GM20431 (cell line): ENCODE measurements around the gene SDCCAG8.

Source experiments
- in situ Hi-C: fragments of 300-500 bp; cut with MseI, MboI; formaldehyde crosslinking; loops from one replicate; pipeline ENCODE4 v1.15.0; 2020; ENCODE audit warnings: low sequenced_read_pairs; ENCODE audit not compliant: unreplicated experiment

The SDCCAG8 gene

DNA sequence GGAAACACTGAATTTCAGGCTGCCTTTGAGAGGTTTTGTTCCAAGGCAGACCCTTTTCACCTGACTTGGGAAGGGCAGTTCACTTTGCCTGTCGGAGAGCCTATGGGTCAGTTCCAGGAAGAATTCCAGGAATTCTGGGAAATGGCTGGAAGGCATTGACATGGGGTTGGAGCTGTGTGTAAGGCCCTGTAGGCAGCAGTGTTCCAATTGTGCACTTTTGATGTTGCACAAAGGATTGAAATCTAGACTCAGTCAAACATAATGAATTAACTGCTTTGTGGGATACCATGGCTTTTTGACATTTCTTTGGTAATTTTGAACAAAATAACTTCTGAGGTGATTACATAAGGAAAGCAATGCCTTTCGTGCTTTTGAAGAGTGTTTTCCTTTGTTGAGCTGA, 184.6 kb downstream of the SDCCAG8 start:
- in situ Hi-C loops = no loop called here

DNA sequence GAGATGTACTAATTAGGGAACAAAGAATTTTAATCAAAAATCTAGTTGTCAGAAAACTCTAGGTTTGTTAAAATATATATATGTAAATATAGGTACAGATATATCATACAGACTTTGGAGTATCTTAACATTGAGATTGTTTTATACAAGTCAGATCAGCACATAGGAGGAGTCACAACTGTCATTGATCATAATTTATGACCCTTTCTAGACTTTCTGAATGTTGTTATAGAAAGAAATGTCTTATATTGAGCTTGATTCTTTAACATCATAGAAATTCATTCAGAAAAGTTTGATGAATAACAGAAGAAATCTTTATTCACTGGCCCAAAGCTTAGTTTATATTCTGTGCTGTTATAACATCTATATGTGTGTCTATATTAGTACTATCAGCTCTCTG, 185.8 kb downstream of the SDCCAG8 start:
- in situ Hi-C loops = no loop called here

DNA sequence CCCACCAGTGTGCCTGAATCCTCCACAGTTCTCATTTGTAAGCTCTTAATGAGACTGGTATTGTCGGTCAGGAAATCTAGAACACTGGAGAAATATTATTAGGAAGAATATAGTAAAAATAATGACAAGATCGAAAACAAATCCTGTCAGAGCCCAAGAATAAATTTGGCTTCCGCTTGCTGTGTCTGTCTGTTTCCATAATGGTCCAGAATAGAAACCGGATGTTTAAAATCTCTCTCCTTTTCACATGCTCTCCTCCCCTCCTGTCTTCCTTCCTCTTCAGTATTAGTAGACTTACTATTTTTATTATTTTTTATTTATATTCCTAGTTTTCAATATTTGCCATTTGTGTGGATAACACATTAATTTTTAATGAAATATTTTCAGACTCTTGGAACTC, 187.7 kb downstream of the SDCCAG8 start:
- in situ Hi-C loops = no loop called here

DNA sequence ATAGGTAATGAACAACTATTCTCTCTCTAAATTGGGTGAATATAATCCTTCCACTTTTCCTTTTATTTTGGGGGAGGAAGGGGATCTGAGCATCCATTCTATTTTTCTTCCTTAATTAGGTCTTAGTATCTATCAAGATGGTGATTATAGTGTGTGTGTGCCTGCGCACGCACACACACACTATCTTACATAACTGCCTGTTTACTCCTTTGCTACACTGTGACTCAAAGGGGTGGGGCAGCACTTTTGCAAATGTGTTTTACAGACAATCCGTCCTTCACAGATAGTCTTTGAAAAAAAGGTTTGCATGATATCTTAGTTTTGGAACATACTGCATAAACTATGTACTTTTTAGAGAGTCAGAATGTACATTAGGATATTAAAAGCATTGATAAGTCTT, 191.5 kb downstream of the SDCCAG8 start:
- in situ Hi-C loops = no loop called here

DNA sequence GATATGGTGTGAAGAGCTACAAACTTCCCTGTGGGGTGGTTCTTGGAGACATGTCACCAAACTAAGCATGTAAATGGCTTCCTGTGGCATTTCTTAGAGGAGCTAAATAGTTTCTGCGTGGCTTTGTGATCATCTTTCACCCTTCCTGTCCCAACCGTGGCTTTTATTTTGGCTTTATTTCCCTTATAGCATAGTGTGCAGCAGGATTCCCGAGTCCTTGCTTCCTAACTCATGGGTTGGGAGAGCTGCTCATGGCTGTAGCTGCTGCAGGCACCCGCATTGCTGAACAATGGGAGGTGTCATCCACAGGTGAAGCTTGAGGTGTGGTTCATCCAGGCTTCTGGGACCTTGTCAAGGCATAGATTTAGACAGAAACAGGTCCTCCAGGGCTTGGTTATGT, 192.0 kb downstream of the SDCCAG8 start:
- in situ Hi-C loops = no loop called here

DNA sequence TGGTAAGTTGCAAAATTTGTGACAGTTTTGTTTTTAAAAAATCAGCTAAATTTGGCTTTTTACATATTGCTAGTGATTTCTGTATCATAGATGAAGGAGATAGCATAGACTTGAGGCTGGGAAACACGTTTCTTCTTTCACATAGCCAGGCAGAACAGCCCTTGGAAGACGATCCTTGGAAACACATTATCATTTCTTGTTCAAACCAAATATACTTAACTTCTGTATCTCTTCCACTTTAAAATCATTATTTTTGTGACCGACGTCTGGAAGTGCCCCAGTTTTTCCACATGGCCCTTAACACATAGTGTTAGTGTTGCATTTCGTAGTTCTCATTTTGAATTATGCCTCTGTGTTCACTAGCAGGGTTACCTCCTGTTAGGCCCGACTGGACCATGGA, 193.5 kb downstream of the SDCCAG8 start:
- in situ Hi-C loops = no loop called here

DNA sequence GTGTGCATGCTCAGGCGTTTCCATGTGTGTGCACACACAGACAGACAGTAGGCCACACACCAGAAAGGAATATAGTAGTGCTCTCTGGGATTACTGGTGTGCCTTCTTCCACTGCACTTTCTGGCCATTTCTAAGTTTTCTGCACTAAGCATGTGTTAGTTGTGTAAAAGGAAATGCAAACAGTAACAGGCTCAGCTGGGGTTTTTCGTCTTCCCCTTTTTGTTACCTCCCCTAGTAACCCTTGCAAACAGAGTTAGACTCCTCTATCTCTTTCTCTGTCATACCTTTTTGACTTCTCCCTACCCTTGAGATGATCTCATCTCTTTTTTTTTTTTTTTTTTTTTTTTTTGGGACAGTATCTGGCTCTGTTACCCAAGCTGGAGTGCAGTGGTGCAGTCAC, 196.3 kb downstream of the SDCCAG8 start:
- in situ Hi-C loops = no loop called here

DNA sequence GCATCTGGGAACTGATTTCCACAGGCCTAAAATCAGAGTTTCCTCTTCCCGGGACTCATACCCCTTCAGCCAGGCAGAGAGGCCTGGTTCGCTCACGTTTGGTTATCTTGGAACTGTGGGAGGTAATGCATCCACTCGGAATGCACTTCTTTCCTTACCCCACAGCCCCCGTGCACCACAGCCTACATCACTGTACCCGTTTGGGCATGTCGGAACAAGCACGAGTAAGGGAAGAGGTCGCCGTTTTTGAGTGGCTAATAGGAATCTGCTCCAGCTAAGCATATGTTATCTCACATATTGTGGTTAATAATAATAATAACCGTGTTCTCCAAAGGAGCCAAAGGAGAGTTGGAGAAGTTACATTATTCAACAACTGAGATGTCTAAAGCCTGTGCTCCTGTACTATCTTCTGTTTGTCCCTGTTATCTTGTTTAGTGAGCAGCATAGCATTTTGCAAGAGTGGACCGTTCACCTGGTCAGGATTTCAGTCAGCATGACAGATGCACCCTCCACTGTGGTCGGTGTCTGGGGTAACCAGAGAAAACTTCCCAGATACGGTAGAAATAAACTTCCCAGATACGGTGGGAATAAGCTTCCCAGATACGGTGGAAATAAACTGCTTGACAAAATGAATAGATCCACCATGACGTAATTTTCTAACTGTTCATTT, 198.6 kb downstream of the SDCCAG8 start:
- in situ Hi-C loops = no loop called here

DNA sequence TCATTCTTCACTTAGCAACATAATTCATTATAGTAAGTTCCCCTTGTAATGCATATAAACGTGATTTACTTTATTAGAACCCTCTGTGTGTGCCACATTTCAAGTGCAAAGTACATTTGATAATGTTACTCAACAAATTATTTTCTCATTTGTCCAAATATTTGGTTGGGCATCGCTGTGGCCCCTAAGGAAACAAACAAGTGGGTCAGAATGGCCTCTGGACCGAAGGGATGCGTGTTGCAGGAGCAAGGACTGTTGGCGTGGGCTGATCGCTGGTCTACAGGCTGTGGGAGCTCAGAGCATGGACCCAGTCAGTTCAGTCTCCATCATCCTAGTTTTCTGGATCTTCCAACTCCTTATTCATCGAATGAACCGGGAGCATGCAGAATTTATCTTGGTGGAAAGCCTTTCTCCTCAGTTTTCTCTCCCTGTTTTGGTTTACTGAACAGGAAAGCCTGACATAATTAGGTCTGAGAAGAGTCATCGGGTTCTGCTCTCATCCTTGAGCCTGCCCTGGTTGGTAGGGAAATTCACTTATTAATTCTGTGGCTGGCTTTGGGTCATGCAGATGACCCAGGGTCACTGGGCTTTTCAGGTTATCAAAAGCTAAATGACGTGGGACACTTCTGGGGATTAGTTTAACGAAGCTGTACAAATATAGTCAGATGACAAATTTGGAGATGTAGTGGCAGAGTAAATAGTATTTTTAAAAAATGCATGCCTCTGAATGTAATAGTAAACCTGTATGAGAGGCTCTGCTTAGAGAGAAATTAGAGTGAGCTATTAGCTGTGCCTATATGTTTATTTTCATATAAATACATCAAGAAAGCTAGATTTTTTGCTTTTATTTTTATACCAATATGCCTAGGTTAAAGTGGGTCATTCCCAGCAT, 200.2 kb downstream of the SDCCAG8 start:
- in situ Hi-C loops = no loop called here

DNA sequence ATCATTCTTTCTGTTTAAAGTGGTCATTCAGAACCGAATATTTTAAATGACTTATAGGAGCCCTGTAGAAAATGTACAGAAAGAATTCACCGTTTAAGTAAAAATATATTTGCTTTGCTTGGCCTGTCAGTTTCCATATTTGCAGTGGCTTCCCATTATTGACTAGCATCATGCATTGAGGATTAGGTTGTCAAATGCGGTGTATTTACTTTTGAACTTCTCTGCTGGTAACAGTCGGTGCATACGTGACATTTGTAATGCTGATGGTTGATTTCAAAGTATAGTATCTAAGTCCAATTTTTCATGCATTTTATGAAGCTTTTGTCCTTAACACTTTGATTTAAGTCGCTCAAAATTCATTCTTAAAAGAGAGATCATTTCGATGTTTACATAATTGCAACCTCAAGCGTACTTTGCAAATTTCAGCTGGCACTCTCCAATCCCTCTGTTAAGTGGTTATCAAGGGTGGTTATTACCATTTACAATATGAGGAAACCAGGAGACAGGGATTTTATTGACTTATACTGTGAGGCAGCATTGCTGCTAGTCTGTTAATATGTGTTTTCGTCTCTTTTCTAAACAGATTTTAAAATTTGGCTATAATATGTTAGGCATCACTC, 201.6 kb downstream of the SDCCAG8 start:
- in situ Hi-C loops = no loop called here

DNA sequence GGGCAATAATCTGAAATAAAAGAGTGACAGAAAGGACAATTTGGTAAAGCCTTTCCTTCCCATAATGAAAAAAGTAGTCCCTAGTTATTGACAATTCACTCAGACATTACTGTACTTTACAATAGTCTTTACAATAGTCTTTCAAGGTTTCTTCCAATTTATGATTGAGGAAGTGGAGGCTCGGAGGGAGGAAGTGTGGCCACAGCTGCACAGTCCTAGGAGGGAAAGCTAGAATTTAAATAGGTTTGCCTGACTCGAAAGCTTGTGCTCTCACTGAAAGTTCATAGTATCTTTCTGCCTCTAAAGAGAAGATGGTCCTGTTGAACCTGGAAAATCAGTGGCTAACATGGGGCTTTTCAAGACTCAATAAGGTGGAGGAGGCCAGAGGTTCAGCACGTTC, 203.2 kb downstream of the SDCCAG8 start:
- in situ Hi-C loops = no loop called here

DNA sequence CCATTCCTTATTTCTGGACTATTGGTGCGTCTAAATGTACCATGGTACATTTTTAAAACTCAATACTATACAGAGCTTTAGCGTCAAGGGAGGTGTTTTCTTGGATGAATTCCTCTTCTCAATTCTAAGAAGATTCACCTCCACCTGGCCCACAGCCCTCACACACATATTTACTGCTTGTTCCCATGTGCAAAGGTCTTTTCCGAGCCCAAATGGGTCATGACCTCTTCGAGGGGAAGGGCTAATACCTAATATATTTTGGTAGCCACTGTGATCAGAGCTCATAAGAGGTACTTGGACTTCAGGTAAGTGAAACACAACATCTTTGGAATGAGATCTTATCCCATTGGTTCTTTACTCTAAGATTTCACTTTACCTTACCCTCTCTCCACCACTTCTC, 205.9 kb downstream of the SDCCAG8 start:
- in situ Hi-C loops = no loop called here

DNA sequence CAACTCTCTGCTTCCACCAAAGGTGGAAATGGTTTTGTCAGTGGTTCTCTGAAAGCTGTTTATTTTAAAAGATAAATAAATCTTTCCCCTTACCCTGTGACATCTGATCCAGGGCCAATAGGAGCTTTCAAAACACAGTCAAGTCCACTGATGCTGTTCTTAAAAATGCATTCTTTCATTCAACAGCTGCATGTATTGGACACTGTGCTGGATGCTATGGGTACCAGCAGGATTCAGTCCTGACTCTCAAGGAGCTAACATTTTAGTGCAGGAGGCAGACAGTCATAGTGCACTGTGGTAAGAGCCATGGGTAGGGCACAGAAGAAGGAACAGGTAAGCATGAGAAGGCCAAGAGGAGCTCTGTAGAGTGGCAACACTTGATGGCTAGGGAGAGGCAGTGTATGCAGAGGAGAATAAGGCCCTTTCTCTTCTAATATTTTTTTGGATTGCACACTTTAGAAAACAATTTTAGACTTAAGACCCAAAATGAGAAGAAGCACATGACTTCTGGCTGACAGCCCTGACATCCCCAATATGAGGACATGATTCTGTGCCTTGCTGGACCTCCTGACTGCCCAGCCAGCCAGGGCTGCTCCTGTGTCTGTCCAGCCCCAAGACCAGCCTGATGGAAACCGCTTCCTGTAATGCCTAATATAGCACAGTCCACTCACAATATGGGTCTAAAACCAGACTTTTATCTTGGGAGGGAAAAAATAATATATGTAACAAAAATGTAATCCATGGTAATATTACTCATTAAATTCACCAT, 207.3 kb downstream of the SDCCAG8 start:
- in situ Hi-C loops = no loop called here

DNA sequence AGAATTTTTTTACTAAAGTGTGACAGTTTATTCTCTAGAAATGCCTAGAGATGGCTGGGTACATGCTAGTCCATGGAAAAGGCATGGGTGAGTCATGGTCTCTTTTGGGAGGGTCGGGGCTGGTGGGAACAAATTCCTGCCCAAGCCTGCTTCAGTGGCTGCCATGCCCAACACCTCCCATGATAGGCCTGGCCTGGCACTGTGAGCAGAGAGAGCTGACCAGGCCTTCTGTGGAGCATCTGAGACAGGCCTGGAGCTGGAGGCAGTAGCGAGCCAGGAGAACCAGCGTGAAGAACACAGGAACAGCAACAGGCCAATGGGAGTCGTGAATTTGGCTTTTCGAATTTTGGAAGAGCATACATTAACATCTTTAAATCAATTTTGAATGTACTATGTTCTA, 209.2 kb downstream of the SDCCAG8 start:
- in situ Hi-C loops = no loop called here

DNA sequence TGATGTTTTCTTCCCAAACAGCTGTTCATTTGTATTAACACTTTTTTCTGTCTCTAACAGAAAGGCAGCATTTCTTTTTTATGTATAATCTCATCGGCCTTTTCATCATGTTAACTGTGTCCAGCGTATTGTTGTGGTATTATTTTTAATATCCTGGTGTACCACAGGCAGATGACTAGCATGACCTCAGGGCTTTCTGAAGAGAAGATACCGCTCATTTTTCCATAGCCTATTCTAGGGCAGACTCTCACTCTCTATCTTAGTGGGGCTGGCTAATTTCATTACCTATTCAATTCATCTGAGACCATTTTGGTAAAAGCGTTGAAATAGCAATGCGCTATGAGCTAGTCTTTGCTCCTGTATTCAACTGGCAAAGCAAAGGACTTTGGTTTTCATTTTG, 209.9 kb downstream of the SDCCAG8 start:
- in situ Hi-C loops = no loop called here

DNA sequence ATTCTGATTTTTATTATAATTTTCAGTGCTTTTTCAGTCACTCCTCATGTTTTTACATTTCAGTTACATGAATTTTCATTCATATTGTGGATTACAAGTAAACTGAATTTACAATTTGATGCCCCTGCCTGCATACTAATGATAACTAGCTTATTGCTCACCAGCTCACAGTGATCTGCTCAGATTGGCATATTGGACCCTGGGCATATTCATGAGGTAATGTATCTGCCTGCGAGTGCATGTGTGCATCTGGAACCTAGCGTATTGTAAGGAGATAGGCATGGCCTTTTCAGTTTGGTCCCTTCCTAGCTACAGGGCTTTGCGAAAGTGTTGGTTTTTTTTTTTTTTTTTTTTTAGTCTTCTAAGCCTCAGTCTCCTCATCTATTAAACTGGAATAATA, 213.7 kb downstream of the SDCCAG8 start:
- in situ Hi-C loops = no loop called here

DNA sequence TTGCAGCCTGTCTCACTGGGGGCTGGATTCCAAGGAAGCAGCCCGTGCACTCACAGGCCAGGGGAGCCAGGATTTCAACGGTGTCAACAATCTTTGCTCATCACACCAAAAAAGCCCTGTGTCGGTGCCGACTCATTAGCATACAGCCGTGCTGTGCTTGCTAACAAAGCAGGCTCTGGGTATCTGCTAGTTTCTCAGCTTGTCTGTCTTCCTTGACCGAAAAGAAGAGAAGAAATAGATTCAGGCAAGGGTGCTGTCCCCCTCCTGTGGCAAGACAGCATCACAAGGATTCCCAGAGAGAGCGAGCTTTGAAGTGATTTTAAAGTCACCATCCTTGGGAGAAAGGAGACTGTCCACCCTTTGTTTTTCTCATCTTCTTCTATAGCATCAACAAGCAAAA, 214.7 kb downstream of the SDCCAG8 start:
- in situ Hi-C loops = no loop called here

DNA sequence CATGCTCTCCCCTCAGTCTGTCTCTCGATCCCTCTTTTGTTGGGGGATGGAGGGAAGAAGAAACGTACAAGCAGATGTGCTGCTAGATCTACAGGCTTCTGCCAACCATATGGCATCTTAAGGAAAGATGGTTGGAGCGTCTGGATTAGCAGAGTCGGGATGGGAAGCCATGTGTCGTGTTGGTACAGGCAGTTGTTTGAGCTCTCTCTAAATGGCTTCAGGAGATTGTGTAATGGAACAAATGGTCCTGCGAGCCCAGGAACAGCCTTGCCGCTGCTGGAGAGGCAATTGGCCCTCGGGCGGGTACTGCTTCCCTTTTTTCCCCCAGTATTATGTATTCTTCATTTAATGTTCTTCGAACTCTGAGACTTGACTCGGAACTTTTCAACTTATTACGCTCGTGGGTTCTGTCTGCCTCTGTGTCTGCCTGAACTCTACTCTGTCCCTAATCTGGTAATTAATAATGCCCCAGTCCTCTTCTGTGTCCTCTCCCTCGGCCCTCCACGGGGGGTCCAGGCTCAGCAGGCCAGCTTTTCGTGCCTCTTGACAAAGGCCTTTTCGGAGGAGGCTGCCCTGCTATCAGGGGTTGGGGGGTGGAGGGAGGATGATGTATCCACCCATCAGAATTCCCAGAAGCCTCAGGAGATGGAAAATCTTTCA, 215.3 kb downstream of the SDCCAG8 start:
- in situ Hi-C loops = no loop called here

DNA sequence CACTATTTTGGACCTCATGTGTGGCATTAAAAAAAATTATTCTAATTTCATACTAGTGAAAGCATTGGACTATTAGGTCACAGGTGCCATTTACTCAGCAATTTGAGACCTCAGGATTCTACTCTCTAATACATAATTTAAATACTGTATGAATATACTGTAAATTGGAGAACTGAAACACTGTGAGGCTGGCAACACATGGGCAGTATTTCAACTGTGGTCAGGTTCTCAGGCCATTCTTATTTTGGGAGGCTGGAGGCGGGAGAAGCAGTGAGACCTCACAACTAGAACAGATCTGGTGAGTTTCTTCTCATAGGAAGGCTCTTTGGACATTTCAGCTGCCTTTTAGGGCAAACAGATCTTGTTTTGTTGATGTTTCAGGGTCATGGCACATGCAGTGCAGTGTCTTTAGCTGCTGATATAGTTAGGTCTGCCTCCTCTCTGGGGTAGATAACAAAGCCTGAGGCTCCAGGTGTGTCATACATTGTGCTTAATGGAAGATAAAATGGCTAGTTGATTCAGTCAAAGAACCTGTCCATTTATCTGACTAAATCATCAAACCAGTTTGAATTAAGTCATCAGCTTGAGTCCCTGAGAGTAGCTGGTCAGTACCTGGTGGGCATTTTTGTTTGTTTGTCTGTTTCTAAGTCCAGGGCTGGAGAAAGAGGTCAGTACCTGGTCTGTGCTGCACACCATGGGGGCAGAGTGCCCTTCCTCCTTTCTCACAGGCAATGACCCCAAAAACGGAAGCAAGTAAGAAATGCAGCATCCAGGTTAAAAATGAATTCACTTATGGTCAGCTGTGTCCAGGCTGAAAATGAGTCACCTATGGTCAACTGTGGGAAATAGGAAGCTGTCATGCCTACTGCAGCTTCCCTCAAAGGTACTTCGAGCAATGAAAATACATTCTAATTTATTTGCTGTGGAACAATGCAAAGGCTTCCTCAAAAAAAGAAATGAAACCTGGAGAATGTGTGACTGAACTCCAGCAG, 216.2 kb downstream of the SDCCAG8 start:
- in situ Hi-C loops = no loop called here
